Naive thymus-derived CD8-positive, alpha-beta T cell (primary cell): Measurements from ENCODE around the gene SOX9. TPM values are rescaled to one million over a fixed set of nuclear protein-coding genes. Genes with fewer than 3 reads are reported as not detected.

ENCODE experiments used
- ATAC-seq, 2 donors: fragments of 150-1000 bp; cut with Tn5 transposase in 1 of 2; sonication (Bioruptor Pico), chemical (Tn5 transposase) in 1 of 2; 1 replicate in 1 of 2; 2 replicates in 1 of 2; pipeline ENCODE4 v1.10.0; 2021; ENCODE audit warnings: mild to moderate bottlenecking in 2 of 2, moderate library complexity in 2 of 2
- POLR2A ChIA-PET: fragments of 350-600 bp; sonication (Branson Sonifier 250); formaldehyde crosslinking; loops from one replicate; lab custom pipeline; 2021; ENCODE audit warnings: antibody characterized with exemption; lab: Charles Lee
- DNase-seq, 10 donors: peaks; one replicate each; pipeline versions ENCODE4 v3.0.0 to v3.0.0-alpha.2; 2020 to 2022
- H3K27ac Mint-ChIP-seq, 10 donors: one replicate each; pipeline ENCODE4 v1.8.0; 2020 to 2022; ENCODE audit warnings: mild to moderate bottlenecking in 10 of 10, mixed read lengths in 10 of 10, moderate library complexity in 4 of 10, inconsistent platforms in 1 of 10
- H3K27me3 Mint-ChIP-seq, 5 donors: one replicate each; pipeline ENCODE4 v1.8.0; 2021 to 2022; ENCODE audit warnings: mixed read lengths in 5 of 5
- H3K36me3 Mint-ChIP-seq, 3 donors: one replicate each; pipeline ENCODE4 v1.8.0; 2020 to 2022; ENCODE audit warnings: mixed read lengths in 3 of 3, mild to moderate bottlenecking in 2 of 3, inconsistent platforms in 1 of 3
- H3K4me1 Mint-ChIP-seq, 4 donors: one replicate each; pipeline ENCODE4 v1.8.0; 2021 to 2022; ENCODE audit warnings: mixed read lengths in 4 of 4
- H3K4me3 Mint-ChIP-seq, 10 donors: one replicate each; pipeline ENCODE4 v1.8.0; 2020 to 2022; ENCODE audit warnings: mild to moderate bottlenecking in 10 of 10, mixed read lengths in 10 of 10, moderate library complexity in 6 of 10, inconsistent platforms in 1 of 10
- H3K9me3 Mint-ChIP-seq, 9 donors: one replicate each; pipeline ENCODE4 v1.8.0; 2020 to 2022; ENCODE audit warnings: mixed read lengths in 9 of 9, mild to moderate bottlenecking in 3 of 9, inconsistent platforms in 1 of 9, moderate library complexity in 1 of 9
- polyA plus RNA-seq, 3 donors: library from polyadenylated mRNA; unstranded; fragments of 300-500 nt; fragmentation: Illumina TruSeq; gene quantifications; one replicate each; pipeline ENCODE4 v1.2.3, GENCODE V29; 2021
- total RNA-seq, 8 experiments: library from RNA in 2 of 8; stranded (reverse) in 2 of 8; gene quantifications; one replicate each; pipeline ENCODE4 v1.2.3 and lab custom pipeline; 2021 to 2026

Gene SOX9
- total and polyA plus RNA-seq, 5 experiments from 2014 or later = not detected

DNA sequence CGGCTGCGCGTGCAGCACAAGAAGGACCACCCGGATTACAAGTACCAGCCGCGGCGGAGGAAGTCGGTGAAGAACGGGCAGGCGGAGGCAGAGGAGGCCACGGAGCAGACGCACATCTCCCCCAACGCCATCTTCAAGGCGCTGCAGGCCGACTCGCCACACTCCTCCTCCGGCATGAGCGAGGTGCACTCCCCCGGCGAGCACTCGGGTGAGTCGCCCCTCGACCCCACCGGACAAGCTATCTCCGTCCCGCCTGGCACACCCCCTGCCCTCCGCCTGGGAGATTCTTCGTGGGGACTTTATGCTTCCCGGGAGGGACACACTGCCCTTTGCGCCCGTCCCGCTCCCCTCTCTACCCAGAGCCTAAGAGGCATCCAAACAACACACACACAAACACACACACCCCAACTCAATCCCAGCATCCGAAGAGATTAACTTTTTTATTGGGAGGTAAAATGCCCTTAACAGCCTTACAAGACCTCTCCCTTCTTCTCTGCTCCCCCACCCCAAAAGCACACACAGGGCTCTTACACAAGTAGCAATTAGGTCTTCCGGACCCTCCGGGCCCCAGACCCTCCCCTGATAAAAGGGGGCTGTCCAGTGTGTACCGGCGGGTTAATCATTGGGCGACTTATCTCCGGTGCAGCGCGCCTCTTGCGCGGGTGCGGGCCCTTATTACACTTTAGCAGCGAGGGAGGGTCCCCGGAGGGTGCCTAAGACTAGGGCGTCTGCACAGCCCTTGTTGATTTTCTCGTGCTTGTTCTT lies 2.1 kb downstream of the SOX9 start:
- no peak for ATAC-seq
- H3K27me3 Mint-ChIP-seq = peaks cover 32 to 77% (median 47%) of the 10 kb centered on the region in 5 donors
- no peak for DNase-seq

GRCh38 chr17:72123530-72124437 lies 3.0 kb downstream of the SOX9 start:
- no peak for ATAC-seq
- peak overlapping the region in 4 of 10 donors; percentile 12 to 78 (median 58) for H3K4me3 Mint-ChIP-seq
- POLR2A ChIA-PET = no interaction called here
- H3K36me3 Mint-ChIP-seq = peaks cover 0 to 6% (median 0%) of the 10 kb centered on the region in 3 donors
- no peak for DNase-seq
- H3K27me3 Mint-ChIP-seq = peaks cover 30 to 71% (median 43%) of the 10 kb centered on the region in 5 donors
- no peak overlapping the region for H3K27ac Mint-ChIP-seq
- peaks cover 0 to 4% (median 0%) of the 10 kb centered on the region in 9 donors for H3K9me3 Mint-ChIP-seq
- peaks cover 3 to 16% (median 9%) of the 10 kb centered on the region in 4 donors for H3K4me1 Mint-ChIP-seq

More for the DNA sequence above, 2.1 kb downstream of the SOX9 start:
- Mint-ChIP-seq H3K36me3 (peaks cover 0 to 6% (median 0%) of the 10 kb centered on the region in 3 donors), H3K4me3 (peak overlapping the region in 4 of 10 donors; percentile 36 to 73 (median 42)), H3K27ac (no peak overlapping the region), H3K9me3 (peaks cover 0 to 4% (median 0%) of the 10 kb centered on the region in 9 donors), H3K4me1 (peaks cover 4 to 17% (median 10%) of the 10 kb centered on the region in 4 donors)
- POLR2A ChIA-PET = no interaction called here

GRCh38 chr17:72124438-72124775 lies 3.6 kb downstream of the SOX9 start:
- DNase-seq (no peak), ATAC-seq (no peak)
- peaks cover 3 to 16% (median 9%) of the 10 kb centered on the region in 4 donors for H3K4me1 Mint-ChIP-seq
- peaks cover 0 to 6% (median 0%) of the 10 kb centered on the region in 3 donors for H3K36me3 Mint-ChIP-seq
- peaks cover 0 to 4% (median 0%) of the 10 kb centered on the region in 9 donors for H3K9me3 Mint-ChIP-seq
- peaks cover 25 to 71% (median 39%) of the 10 kb centered on the region in 5 donors for H3K27me3 Mint-ChIP-seq
- peak overlapping the region in 1 of 10 donors; percentile 24 for H3K4me3 Mint-ChIP-seq
- POLR2A ChIA-PET = no interaction called here
- H3K27ac Mint-ChIP-seq = no peak overlapping the region

GRCh38 chr17:72125226-72125651 lies 4.4 kb downstream of the SOX9 start:
- ATAC-seq (no peak), DNase-seq (no peak)
- Mint-ChIP-seq H3K4me1 (peaks cover 3 to 16% (median 9%) of the 10 kb centered on the region in 4 donors), H3K9me3 (peaks cover 0 to 4% (median 0%) of the 10 kb centered on the region in 9 donors), H3K36me3 (peaks cover 0 to 6% (median 0%) of the 10 kb centered on the region in 3 donors), H3K27ac (no peak overlapping the region), H3K4me3 (no peak overlapping the region), H3K27me3 (peaks cover 25 to 63% (median 34%) of the 10 kb centered on the region in 5 donors)
- POLR2A ChIA-PET = no interaction called here

DNA sequence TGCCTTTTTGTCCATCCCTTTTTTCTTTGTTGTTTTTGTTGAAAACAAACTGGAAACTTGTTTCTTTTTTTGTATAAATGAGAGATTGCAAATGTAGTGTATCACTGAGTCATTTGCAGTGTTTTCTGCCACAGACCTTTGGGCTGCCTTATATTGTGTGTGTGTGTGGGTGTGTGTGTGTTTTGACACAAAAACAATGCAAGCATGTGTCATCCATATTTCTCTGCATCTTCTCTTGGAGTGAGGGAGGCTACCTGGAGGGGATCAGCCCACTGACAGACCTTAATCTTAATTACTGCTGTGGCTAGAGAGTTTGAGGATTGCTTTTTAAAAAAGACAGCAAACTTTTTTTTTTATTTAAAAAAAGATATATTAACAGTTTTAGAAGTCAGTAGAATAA lies 4.9 kb downstream of the SOX9 start:
- Mint-ChIP-seq H3K27me3 (peaks cover 23 to 58% (median 32%) of the 10 kb centered on the region in 5 donors), H3K36me3 (peaks cover 0 to 6% (median 0%) of the 10 kb centered on the region in 3 donors), H3K9me3 (peaks cover 0 to 4% (median 0%) of the 10 kb centered on the region in 9 donors), H3K27ac (no peak overlapping the region), H3K4me1 (peaks cover 2 to 16% (median 7%) of the 10 kb centered on the region in 4 donors), H3K4me3 (no peak overlapping the region)
- ATAC-seq (no peak), DNase-seq (no peak)
- POLR2A ChIA-PET = no interaction called here

- Mint-ChIP-seq H3K36me3 (peaks cover 0 to 6% (median 0%) of the 10 kb centered on the region in 3 donors), H3K4me1 (peaks cover 2 to 10% (median 6%) of the 10 kb centered on the region in 4 donors), H3K9me3 (peaks cover 0 to 4% (median 0%) of the 10 kb centered on the region in 9 donors), H3K4me3 (no peak overlapping the region), H3K27ac (no peak overlapping the region), H3K27me3 (peaks cover 23 to 49% (median 30%) of the 10 kb centered on the region in 5 donors)
- POLR2A ChIA-PET = no interaction called here
- no peak for ATAC-seq
- DNase-seq = no peak
Observed at GRCh38 chr17:72126575-72127486, 6.0 kb downstream of the SOX9 start.

- ATAC-seq (no peak), DNase-seq (no peak)
- Mint-ChIP-seq H3K27ac (no peak overlapping the region), H3K4me3 (no peak overlapping the region), H3K4me1 (peaks cover under 1 to 3% (median 2%) of the 10 kb centered on the region in 4 donors), H3K36me3 (peaks cover 0 to 6% (median 0%) of the 10 kb centered on the region in 3 donors), H3K27me3 (peaks cover 20 to 38% (median 28%) of the 10 kb centered on the region in 5 donors), H3K9me3 (peaks cover 0 to 6% (median 0%) of the 10 kb centered on the region in 9 donors)
- POLR2A ChIA-PET = no interaction called here
Observed at GRCh38 chr17:72128039-72128438, 7.2 kb downstream of the SOX9 start.

GRCh38 chr17:72134608-72135394 lies 14.0 kb downstream of the SOX9 start:
- H3K27ac Mint-ChIP-seq = no peak overlapping the region
- H3K4me1 Mint-ChIP-seq = peaks cover 0 to 2% (median 0%) of the 10 kb centered on the region in 4 donors

DNA sequence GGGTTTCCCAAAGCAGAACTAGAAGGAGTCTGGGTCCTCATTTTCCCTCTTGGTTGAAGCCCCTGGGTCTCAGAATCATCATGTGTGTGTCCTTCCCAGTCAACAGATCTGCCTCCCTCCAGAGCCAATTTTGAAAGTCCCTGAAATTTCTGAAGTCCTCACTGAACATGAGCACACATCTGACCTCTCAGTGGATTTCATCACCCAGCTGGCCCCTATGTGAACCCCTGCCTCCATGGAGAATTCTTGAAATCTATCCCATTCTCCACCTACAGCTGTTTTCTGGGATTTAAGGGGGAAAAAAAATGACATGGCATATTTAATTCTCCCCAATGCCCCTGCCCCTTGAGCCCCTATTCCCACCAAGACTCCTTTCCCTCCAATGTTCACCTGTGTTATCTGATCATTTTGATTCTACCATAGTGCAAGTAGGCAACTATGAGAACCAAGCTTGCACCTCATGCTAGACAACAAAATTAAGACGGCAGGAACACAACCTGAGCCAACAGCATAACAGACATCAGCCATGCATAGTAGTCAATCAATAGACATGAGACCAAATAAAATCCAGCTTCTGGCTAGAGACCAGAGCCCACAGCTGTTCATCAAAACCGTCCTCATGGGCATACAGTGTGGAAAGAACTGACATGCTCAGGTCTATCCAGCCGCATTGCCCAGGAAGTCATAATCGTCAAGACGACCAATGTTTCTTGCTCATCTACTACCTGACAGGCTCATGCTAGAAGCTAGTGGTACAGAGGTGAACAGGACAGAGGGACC lies 14.9 kb downstream of the SOX9 start:
- no peak for DNase-seq
- Mint-ChIP-seq H3K36me3 (no peaks in the 10 kb centered on the region), H3K4me3 (no peak overlapping the region), H3K9me3 (peaks cover 0 to 11% (median 2%) of the 10 kb centered on the region in 9 donors), H3K4me1 (peaks cover 0 to 2% (median 0%) of the 10 kb centered on the region in 4 donors), H3K27me3 (peaks cover 1 to 29% (median 16%) of the 10 kb centered on the region in 5 donors), H3K27ac (no peak overlapping the region)
- no peak for ATAC-seq
- POLR2A ChIA-PET = no interaction called here

More at GRCh38 chr17:72134608-72135394, 14.0 kb downstream of the SOX9 start:
- Mint-ChIP-seq H3K9me3 (peaks cover 0 to 11% (median 2%) of the 10 kb centered on the region in 9 donors), H3K4me3 (no peak overlapping the region), H3K27me3 (peaks cover 1 to 29% (median 16%) of the 10 kb centered on the region in 5 donors), H3K36me3 (no peaks in the 10 kb centered on the region)
- ATAC-seq (no peak), DNase-seq (no peak)
- POLR2A ChIA-PET = no interaction called here

DNA sequence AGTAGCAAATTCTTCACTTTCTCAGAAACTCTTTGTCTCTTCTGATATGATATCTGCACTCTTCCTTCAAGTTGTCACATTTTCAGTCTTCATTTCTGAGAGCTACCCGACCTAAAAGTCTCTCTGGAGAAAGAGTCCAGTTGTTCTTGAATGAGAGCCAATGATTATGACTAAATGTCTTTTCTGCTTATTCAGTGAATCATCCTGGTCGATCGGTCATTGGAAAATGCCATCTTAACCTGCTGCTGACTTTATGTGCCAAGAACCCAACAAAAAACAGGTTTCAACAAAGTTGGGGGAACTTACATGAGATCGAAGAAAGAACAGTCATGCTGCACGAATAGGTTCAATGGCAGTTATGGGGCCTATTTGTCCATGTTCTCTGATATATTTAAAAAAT lies 15.9 kb downstream of the SOX9 start:
- POLR2A ChIA-PET = no interaction called here
- peaks cover 0 to 11% (median 2%) of the 10 kb centered on the region in 9 donors for H3K9me3 Mint-ChIP-seq
- no peak overlapping the region for H3K4me3 Mint-ChIP-seq
- peaks cover 0 to 2% (median 0%) of the 10 kb centered on the region in 4 donors for H3K4me1 Mint-ChIP-seq
- ATAC-seq (no peak), DNase-seq (no peak)
- no peak overlapping the region for H3K27ac Mint-ChIP-seq
- H3K27me3 Mint-ChIP-seq = peaks cover 1 to 29% (median 16%) of the 10 kb centered on the region in 5 donors
- no peaks in the 10 kb centered on the region for H3K36me3 Mint-ChIP-seq
